HCT116 (cell line): ENCODE results near the gene RIBC2. TPM values are rescaled to one million over a fixed set of nuclear protein-coding genes. Genes with fewer than 3 reads are reported as not detected.

Experiments used
- ATAC-seq: fragments of 200-7000 bp; cut with Tn5 transposase; 2 replicates; pipeline ENCODE4 v1.9.1; 2020; ENCODE audit warnings: mild to moderate bottlenecking, moderate library complexity
- BruUV-seq: library from RNA; stranded (reverse); fragments of 400-500 nt; replicated peaks from 2 replicates; lab custom pipeline; 2021; lab: Mats Ljungman, UMichigan
- CTCF ChIA-PET: fragments of 300-600 bp; sonication (Branson Sonifier 250); formaldehyde crosslinking; loops from one replicate; lab custom pipeline; 2021; ENCODE audit warnings: antibody characterized with exemption; lab: Charles Lee
- POLR2A ChIA-PET: fragments of 300-600, 350-600 bp; sonication (Branson Sonifier 250); formaldehyde crosslinking; loops from one replicate; lab custom pipeline; 2021; ENCODE audit warnings: antibody characterized with exemption; lab: Charles Lee
- RAD21 ChIA-PET, 2 experiments: fragments of 300-600 bp; sonication (Branson Sonifier 250); formaldehyde crosslinking; loops; one replicate each; lab custom pipeline; 2023; ENCODE audit warnings: low total read pairs in 2 of 2; ENCODE audit not compliant: uncharacterized antibody in 2 of 2, unreplicated experiment in 2 of 2, low non-redundant PET in 1 of 2; lab: Charles Lee
- DNase-seq: peaks from one replicate; pipeline ENCODE4 v3.0.0-alpha.2; 2010; ENCODE audit warnings: low read depth, low spot score
- H2AFZ ChIP-seq: fragments of 200-600 bp; shearing (Covaris generic), sonication (generic); 2 replicates; pipeline ENCODE4 v1.6.1; 2017; ENCODE audit warnings: low read depth, mixed run types, mixed read lengths, antibody characterized with exemption, low read length; ENCODE audit not compliant: poor library complexity, severe bottlenecking
- H3K27ac ChIP-seq: 2 replicates; pipeline ENCODE4 v1.5.1; 2012; ENCODE audit warnings: low read depth, low read length
- H3K27me3 ChIP-seq: fragments of 200-600 bp; sonication (generic); 2 replicates; pipeline ENCODE4 v1.6.1; 2016; ENCODE audit warnings: mixed run types, low read length, mixed read lengths; ENCODE audit not compliant: insufficient read depth
- H3K36me3 ChIP-seq, 2 experiments: fragments of 200-500 bp in 1 of 2; fragments of 200-600 bp in 1 of 2; sonication (Bioruptor generic) in 1 of 2; sonication (generic) in 1 of 2; 2 replicates each; pipeline versions ENCODE4 v1.5.1 to v1.6.1; 2014 to 2016; ENCODE audit warnings: low read length in 2 of 2, inconsistent platforms in 1 of 2, mixed read lengths in 1 of 2, mixed run types in 1 of 2; ENCODE audit not compliant: insufficient read depth in 2 of 2, control insufficient read depth in 1 of 2
- H3K4me1 ChIP-seq, 2 experiments: fragments of 200-600 bp in 1 of 2; sonication (generic) in 1 of 2; 2 replicates each; pipeline versions ENCODE4 v1.5.1 to v1.6.1; 2012 to 2017; ENCODE audit warnings: low read length in 2 of 2, inconsistent platforms in 1 of 2, mild to moderate bottlenecking in 1 of 2, mixed read lengths in 1 of 2, mixed run types in 1 of 2, moderate library complexity in 1 of 2; ENCODE audit not compliant: insufficient read depth in 2 of 2, control insufficient read depth in 1 of 2
- H3K4me2 ChIP-seq: fragments of 200-600 bp; sonication (generic); 2 replicates; pipeline ENCODE4 v1.6.1; 2017; ENCODE audit warnings: mixed run types, low read length, mixed read lengths
- H3K4me3 ChIP-seq, 2 experiments: fragments of 200-600 bp in 1 of 2; sonication (generic) in 1 of 2; replicated peaks in 1 of 2; 2 replicates each; pipeline ENCODE4 v1.5.1; 2011 to 2016; ENCODE audit warnings: low read length in 2 of 2, control low read depth in 1 of 2, low read depth in 1 of 2, mild to moderate bottlenecking in 1 of 2, mixed read lengths in 1 of 2, mixed run types in 1 of 2
- H3K79me2 ChIP-seq: fragments of 200-600 bp; sonication (generic); 2 replicates; pipeline ENCODE4 v1.6.1; 2017; ENCODE audit warnings: mild to moderate bottlenecking, mixed run types, low read length, moderate library complexity, mixed read lengths; ENCODE audit not compliant: insufficient read depth
- H3K9ac ChIP-seq: fragments of 200-600 bp; sonication (generic); 2 replicates; pipeline ENCODE4 v1.6.1; 2016; ENCODE audit warnings: low read length, mixed read lengths
- H3K9me2 ChIP-seq: fragments of 200-600 bp; sonication (generic), shearing (Covaris generic); 2 replicates; pipeline ENCODE4 v1.6.1; 2017; ENCODE audit warnings: mixed run types, mild to moderate bottlenecking, moderate library complexity; ENCODE audit not compliant: insufficient read depth
- H3K9me3 ChIP-seq, 2 experiments: fragments of 200-500 bp in 1 of 2; fragments of 200-600 bp in 1 of 2; sonication (Bioruptor generic) in 1 of 2; sonication (generic) in 1 of 2; 2 replicates each; pipeline ENCODE4 v1.6.1; 2014 to 2017; ENCODE audit warnings: low read length in 2 of 2, mixed read lengths in 2 of 2, inconsistent platforms in 1 of 2, low read depth in 1 of 2, mild to moderate bottlenecking in 1 of 2, mixed run types in 1 of 2, moderate library complexity in 1 of 2; ENCODE audit not compliant: control insufficient read depth in 1 of 2, insufficient read depth in 1 of 2
- H4K20me1 ChIP-seq: fragments of 200-600 bp; sonication (generic), shearing (Covaris generic); 2 replicates; pipeline ENCODE4 v1.6.1; 2017; ENCODE audit warnings: mixed run types, mild to moderate bottlenecking, moderate library complexity; ENCODE audit not compliant: insufficient read depth
- CBX3 ChIP-seq: IDR thresholded peaks from 2 replicates; pipeline ENCODE4 v1.6.1; 2012; ENCODE audit warnings: low read depth
- CEBPB ChIP-seq: IDR thresholded peaks from 2 replicates; pipeline ENCODE4 v1.6.1; 2012; ENCODE audit warnings: low read depth
- EGR1 ChIP-seq: IDR thresholded peaks from 2 replicates; pipeline ENCODE4 v1.6.1; 2012; ENCODE audit warnings: low read depth
- ELF1 ChIP-seq: IDR thresholded peaks from 2 replicates; pipeline ENCODE4 v1.6.1; 2012; ENCODE audit warnings: low read depth, borderline replicate concordance
- EZH2 ChIP-seq: fragments of 200-600 bp; sonication (generic); IDR thresholded peaks from 2 replicates; pipeline ENCODE4 v1.6.1; 2017; ENCODE audit warnings: antibody characterized with exemption, mixed run types
- EZH2phosphoT487 ChIP-seq: fragments of 200-600 bp; IDR thresholded peaks from 2 replicates; pipeline ENCODE4 v1.6.1; 2018; ENCODE audit warnings: antibody characterized with exemption, borderline replicate concordance
- FOSL1 ChIP-seq: IDR thresholded peaks from 2 replicates; pipeline ENCODE4 v1.6.1; 2012; ENCODE audit warnings: low read depth
- JUND ChIP-seq: IDR thresholded peaks from 2 replicates; pipeline ENCODE4 v1.6.1; 2012
- POLR2A ChIP-seq: IDR thresholded peaks from 2 replicates; pipeline ENCODE4 v1.7.0; 2011; ENCODE audit warnings: borderline replicate concordance; ENCODE audit not compliant: insufficient read depth, insufficient read length; ENCODE audit errors: extremely low read depth
- POLR2AphosphoS5 ChIP-seq: IDR thresholded peaks from 2 replicates; pipeline ENCODE4 v1.6.1; 2011; ENCODE audit warnings: mild to moderate bottlenecking, low read depth, low read length, moderate library complexity
- SIN3A ChIP-seq: IDR thresholded peaks from 2 replicates; pipeline ENCODE4 v1.6.1; 2012; ENCODE audit warnings: low read depth
- SP1 ChIP-seq: IDR thresholded peaks from 2 replicates; pipeline ENCODE4 v1.6.1; 2012; ENCODE audit warnings: low read depth
- TCF7L2 ChIP-seq: IDR thresholded peaks from 2 replicates; pipeline ENCODE4 v1.7.0; 2011; ENCODE audit warnings: borderline replicate concordance, inconsistent platforms; ENCODE audit not compliant: insufficient read depth, insufficient read length; ENCODE audit errors: extremely low read depth
- YY1 ChIP-seq: IDR thresholded peaks from 2 replicates; pipeline ENCODE4 v1.6.1; 2011; ENCODE audit warnings: low read length, low read depth, moderate library complexity, mild to moderate bottlenecking; ENCODE audit not compliant: insufficient replicate concordance; ENCODE audit errors: extremely low read depth
- ZFX ChIP-seq: fragments of 450-650 bp; IDR thresholded peaks from 2 replicates; pipeline ENCODE4 v1.6.1; 2017
- ZNF274 ChIP-seq: fragments of 200-500 bp; sonication (Bioruptor generic); IDR thresholded peaks from 2 replicates; pipeline ENCODE4 v1.6.1; 2014; ENCODE audit warnings: mild to moderate bottlenecking, low read depth, low read length, inconsistent platforms
- intact Hi-C: fragments of 100-400 bp; cut with micrococcal nuclease; formaldehyde crosslinking; loops from 2 replicates; pipeline ENCODE4 v1.10.0; 2022
- total RNA-seq: library from RNA; stranded (reverse); gene quantifications from one replicate; pipeline ENCODE4 v1.2.1, GENCODE V29; 2021; ENCODE audit not compliant: unreplicated experiment
- TF ChIP-seq, protein P1 (sequence below): IDR thresholded peaks from 2 replicates; pipeline ENCODE4 v1.6.1; 2012; ENCODE audit warnings: low read depth
- TF ChIP-seq, protein P2 (sequence below): IDR thresholded peaks from 2 replicates; pipeline ENCODE4 v1.6.1; 2012
- TF ChIP-seq, protein P3 (sequence below): IDR thresholded peaks from 2 replicates; pipeline ENCODE4 v1.6.1; 2012

Gene RIBC2
- total RNA-seq, 1 experiment from 2014 or later = 8.3 TPM

DNA sequence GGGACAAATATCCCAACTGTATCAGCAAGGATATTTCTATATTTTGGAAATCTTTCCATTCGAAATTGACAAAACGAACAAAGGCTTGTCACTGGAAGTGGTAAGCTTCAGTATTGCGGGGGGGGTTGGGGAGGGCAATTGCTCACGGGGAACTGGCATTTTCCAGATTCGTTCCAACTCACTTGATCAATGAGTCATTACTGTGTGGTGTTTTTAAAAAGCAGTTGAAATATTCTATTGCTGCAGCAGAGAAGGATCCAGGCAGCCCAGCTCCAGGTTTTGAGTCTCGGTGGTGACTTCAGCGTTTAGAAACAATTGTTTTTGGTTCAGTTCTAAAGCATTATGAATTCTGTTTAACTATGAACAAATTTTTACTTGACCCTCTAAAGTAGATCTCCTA, 55.4 kb downstream of the RIBC2 start:
- no peak overlapping the region for H3K4me2 ChIP-seq
- RAD21 ChIA-PET = no interaction called here
- H3K27ac ChIP-seq = no peak overlapping the region
- H3K9me3 ChIP-seq = no peaks in the 10 kb centered on the region
- no peaks in the 10 kb centered on the region for H3K79me2 ChIP-seq
- intact Hi-C loops = no loop called here
- H4K20me1 ChIP-seq = no peaks in the 10 kb centered on the region
- no peak for TF ChIP-seq YY1
- peaks cover 9 to 16% of the 10 kb centered on the region in 2 experiments for H3K4me1 ChIP-seq
- no peak overlapping the region for H3K9ac ChIP-seq
- H3K36me3 ChIP-seq = no peaks in the 10 kb centered on the region
- POLR2A ChIA-PET = no interaction called here
- H3K4me3 ChIP-seq = no peak overlapping the region
- no peak overlapping the region for H2AFZ ChIP-seq
- H3K9me2 ChIP-seq = no peaks in the 10 kb centered on the region
- H3K27me3 ChIP-seq = no peaks in the 10 kb centered on the region
- CTCF ChIA-PET = no interaction called here
- DNase-seq (no peak), ATAC-seq (no peak)
- no TSS peak for BruUV-seq

DNA sequence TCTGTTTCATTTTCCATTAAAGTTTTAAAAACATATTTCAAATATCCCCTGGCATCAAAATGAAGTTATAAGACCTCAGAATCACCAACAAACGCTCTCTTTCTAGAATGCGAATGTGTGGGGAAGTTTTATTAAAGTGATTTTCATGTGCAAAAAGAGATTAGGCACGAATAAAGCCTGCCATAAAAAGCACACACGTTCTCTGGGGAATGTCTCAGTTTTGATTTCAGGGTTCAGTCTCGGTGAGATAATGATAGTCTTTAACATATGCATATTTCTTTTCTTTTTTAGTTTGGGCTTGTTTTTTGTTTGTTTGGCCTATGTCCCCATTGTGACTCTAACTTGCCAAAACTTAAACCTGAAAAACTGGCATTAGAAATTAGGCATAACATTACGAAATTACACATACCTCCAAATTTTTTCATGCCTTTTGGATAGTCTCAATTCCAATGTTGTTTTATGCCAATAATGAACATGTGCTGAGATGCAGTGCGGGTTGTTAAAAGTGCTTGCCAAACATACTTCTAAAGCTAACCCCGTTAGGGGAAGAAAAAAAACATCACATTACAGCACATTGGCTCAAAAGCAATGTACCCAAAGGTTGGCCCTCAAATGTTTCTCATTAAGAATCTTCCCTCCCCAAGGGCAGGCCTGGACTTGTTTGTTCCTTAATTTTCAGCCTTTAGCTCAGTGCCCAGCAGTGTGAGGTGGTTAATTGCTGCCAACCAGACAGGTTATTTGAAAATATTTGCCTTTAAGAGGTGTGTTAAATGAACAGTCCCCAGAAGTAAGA, 56.0 kb downstream of the RIBC2 start:
- Histone ChIP-seq H3K4me1 (peaks cover 9 to 16% of the 10 kb centered on the region in 2 experiments), H3K9ac (no peak overlapping the region), H3K9me3 (no peaks in the 10 kb centered on the region), H2AFZ (no peak overlapping the region), H3K9me2 (no peaks in the 10 kb centered on the region), H4K20me1 (no peaks in the 10 kb centered on the region), H3K27ac (0 out of 2 replicates have a peak overlapping the region, but pooled peaks have one; percentile 38), H3K79me2 (no peaks in the 10 kb centered on the region), H3K36me3 (no peaks in the 10 kb centered on the region), H3K27me3 (no peaks in the 10 kb centered on the region), H3K4me2 (no peak overlapping the region), H3K4me3 (no peak overlapping the region)
- intact Hi-C loops = no loop called here
- BruUV-seq = no TSS peak
- ATAC-seq (no peak), DNase-seq (no peak)
- ChIA-PET POLR2A (no interaction called here), RAD21 (no interaction called here), CTCF (no interaction called here)
- TF ChIP-seq CEBPB (no peak), JUND (no peak), CBX3 (no peak), ZFX (no peak), FOSL1 (no peak), POLR2AphosphoS5 (no peak), EZH2phosphoT487 (no peak), ZNF274 (no peak), POLR2A (no peak), SP1 (no peak), TCF7L2 (no peak), SIN3A (no peak), EGR1 (no peak), EZH2 (no peak), ELF1 (no peak)
- TF ChIP-seq, protein P1, sequence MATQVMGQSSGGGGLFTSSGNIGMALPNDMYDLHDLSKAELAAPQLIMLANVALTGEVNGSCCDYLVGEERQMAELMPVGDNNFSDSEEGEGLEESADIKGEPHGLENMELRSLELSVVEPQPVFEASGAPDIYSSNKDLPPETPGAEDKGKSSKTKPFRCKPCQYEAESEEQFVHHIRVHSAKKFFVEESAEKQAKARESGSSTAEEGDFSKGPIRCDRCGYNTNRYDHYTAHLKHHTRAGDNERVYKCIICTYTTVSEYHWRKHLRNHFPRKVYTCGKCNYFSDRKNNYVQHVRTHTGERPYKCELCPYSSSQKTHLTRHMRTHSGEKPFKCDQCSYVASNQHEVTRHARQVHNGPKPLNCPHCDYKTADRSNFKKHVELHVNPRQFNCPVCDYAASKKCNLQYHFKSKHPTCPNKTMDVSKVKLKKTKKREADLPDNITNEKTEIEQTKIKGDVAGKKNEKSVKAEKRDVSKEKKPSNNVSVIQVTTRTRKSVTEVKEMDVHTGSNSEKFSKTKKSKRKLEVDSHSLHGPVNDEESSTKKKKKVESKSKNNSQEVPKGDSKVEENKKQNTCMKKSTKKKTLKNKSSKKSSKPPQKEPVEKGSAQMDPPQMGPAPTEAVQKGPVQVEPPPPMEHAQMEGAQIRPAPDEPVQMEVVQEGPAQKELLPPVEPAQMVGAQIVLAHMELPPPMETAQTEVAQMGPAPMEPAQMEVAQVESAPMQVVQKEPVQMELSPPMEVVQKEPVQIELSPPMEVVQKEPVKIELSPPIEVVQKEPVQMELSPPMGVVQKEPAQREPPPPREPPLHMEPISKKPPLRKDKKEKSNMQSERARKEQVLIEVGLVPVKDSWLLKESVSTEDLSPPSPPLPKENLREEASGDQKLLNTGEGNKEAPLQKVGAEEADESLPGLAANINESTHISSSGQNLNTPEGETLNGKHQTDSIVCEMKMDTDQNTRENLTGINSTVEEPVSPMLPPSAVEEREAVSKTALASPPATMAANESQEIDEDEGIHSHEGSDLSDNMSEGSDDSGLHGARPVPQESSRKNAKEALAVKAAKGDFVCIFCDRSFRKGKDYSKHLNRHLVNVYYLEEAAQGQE = no peak
- TF ChIP-seq, protein P2, sequence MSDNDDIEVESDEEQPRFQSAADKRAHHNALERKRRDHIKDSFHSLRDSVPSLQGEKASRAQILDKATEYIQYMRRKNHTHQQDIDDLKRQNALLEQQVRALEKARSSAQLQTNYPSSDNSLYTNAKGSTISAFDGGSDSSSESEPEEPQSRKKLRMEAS = no peak
- TF ChIP-seq, protein P3, sequence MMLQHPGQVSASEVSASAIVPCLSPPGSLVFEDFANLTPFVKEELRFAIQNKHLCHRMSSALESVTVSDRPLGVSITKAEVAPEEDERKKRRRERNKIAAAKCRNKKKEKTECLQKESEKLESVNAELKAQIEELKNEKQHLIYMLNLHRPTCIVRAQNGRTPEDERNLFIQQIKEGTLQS = no peak
